Astrocyte of the cerebellum (primary cell): ENCODE data around the gene NSA2.
"Not testable (repeated sequence)": the region's sequence is repeated elsewhere in the genome, so short reads cannot be mapped to it uniquely, and the experiment has no call there.

Experiments used
- DNase-seq: peaks from one replicate; pipeline ENCODE4 v3.0.0-alpha.2; 2011; ENCODE audit warnings: low read depth
- H3K4me3 ChIP-seq: 2 replicates; pipeline ENCODE4 v1.5.1; 2011; ENCODE audit warnings: mild to moderate bottlenecking, low read depth, low read length, moderate library complexity
- CTCF ChIP-seq: IDR thresholded peaks from 2 replicates; pipeline ENCODE4 v1.5.1; 2012; ENCODE audit warnings: low read length, low read depth, moderate library complexity, mild to moderate bottlenecking; ENCODE audit errors: missing control alignments
- in situ Hi-C: cut with HindIII; loops from 2 replicates; pipeline ENCODE4 v1.10.0; 2017; ENCODE audit warnings: low sequenced_read_pairs

NSA2 gene

DNA sequence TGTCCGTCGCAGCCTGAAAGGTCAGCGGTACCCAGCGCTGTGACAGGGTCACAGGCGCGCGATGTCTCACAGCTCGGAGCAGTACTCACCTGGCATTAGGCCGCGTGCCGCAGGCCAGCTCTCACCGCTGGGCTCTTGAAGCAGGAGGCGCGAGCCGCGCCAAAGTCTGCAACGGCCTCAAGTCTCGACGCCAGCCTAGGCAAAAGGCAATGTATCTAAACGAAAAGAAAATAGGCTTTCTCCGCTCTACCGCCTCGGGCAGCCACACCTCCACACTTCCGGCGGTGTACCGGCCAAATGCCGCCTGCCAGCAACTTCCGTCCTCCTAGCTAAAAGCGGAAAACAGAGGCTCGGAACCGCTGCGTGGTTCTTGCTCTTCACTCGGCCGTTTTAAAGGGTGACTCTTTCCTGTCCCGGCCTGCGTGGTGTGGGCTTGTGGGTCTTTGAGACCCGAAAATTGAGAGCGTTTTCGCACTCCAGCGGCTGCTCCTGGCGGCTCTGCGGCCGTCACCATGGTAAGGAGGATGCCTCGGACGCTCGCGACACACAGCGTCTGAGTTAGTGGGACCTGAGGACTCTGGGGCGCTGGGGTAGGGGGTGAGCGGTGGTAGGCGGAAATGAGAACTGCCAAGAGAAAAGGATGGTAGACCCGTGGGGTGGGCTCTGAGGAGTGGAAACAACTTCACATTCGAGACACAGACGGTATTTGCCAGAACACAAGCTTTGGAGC lies at the start of gene NSA2, which contains the start of gene GFM2:
Gene NSA2, plus strand, starts transcription at position 401 of the 730 bp plus-strand sequence. Its CDS starts 112 bp downstream, at position 513.
Gene GFM2, minus strand, starts transcription at position 269 of the 730 bp plus-strand sequence. CDS start 3,375 bp downstream, outside the sequence.
- H3K4me3 ChIP-seq: peak within 1 kb of the TSS; percentile 96
- DNase-seq: peak; percentile 90
- in situ Hi-C loops: no loop called here
- TF ChIP-seq CTCF: no peak

GRCh38 chr5:74717596-74717995 lies 49.5 kb upstream of the NSA2 start:
- TF ChIP-seq CTCF: no peak
- no peak overlapping the region for H3K4me3 ChIP-seq
- DNase-seq: no peak
- in situ Hi-C loops: no loop called here

DNA sequence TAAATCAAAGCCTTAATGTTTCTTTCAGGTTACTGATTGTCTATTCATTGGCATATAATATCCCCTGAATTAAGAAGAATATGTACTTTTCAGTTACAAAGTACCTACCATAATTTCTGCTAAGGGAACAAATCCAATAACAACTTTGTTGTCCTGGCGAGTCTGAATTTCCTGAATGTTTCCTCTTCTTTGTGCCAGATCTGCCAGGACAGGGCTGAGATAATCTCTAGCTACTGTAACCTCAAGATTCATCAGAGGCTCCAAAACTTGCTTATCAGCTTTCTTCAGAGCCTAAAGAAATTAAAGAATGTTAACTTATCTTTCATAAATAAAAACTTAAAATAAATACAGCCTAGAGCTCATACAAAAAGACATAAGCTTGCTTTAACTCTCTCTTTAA lies 44.8 kb upstream of the NSA2 start:
- DNase-seq: no peak
- TF ChIP-seq CTCF: no peak
- in situ Hi-C loops: no loop called here
- H3K4me3 ChIP-seq: no peak overlapping the region

DNA sequence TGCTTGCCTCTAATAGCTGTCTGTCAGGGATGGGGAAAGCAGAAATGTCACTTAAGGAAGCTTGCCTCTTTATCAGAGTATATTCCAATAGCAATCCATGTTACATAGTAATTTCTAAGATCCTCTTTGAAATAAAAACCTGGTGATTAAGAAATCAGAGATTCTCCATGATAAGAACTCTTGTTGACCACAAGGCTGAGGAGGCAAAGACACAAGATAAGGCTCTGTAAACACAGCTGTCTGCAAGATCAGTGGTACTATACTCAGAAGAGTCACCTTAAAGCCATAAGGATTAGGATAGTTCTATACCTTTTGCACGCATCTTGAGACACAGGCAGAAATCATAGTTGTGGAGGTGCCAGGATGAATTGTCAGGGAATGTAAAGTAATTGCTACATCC lies 41.7 kb upstream of the NSA2 start:
- H3K4me3 ChIP-seq: no peak overlapping the region
- in situ Hi-C loops: no loop called here
- no peak for TF ChIP-seq CTCF
- DNase-seq: no peak

- DNase-seq: no peak
- no peak for TF ChIP-seq CTCF
- in situ Hi-C loops: no loop called here
- no peak overlapping the region for H3K4me3 ChIP-seq
Observed at GRCh38 chr5:74736759-74737158, 30.3 kb upstream of the NSA2 start.

DNA sequence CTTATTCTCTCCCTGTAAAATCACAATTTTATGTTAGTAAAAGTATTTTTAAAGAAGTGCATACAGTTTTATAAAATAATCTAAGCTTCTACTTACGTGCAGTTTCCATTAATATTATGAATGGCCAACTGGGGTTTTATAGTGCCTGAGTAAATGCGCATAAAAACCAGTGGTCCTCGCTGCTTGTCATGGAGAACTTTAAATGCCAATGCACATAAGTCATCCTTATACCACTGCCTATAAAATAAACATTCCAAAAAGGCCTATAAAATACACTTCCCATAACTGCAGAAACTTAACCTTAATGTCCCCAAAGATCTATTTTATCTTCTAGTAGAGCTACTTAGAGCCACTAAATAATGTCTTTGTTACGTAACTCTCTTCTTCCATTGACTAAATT lies 28.6 kb upstream of the NSA2 start:
- H3K4me3 ChIP-seq: no peak overlapping the region
- in situ Hi-C loops: no loop called here
- no peak for DNase-seq
- TF ChIP-seq CTCF: no peak

GRCh38 chr5:74748742-74749141 lies 18.3 kb upstream of the NSA2 start:
- DNase-seq, H3K4me3 ChIP-seq, in situ Hi-C loops: not testable (repeated sequence)
